K562 (cell line): ENCODE results near the gene PABPC1L.

Experiments used
- CTCF ChIP-seq, 3 experiments: IDR thresholded peaks in 2 of 3; conservative IDR thresholded peaks in 1 of 3; 2 replicates each; pipeline ENCODE4 v1.5.1; 2011 to 2012; ENCODE audit warnings: low read length in 3 of 3, mild to moderate bottlenecking in 3 of 3, control low read depth in 2 of 3, improper control_type of control experiment in 1 of 3, inconsistent platforms in 1 of 3, low read depth in 1 of 3, mixed read lengths in 1 of 3, moderate library complexity in 1 of 3; ENCODE audit not compliant: insufficient read depth in 2 of 3
- FOXA3 ChIP-seq, 2 experiments: fragments of 450-650 bp in 1 of 2; sonication (generic) in 1 of 2; formaldehyde crosslinking; IDR thresholded peaks in 1 of 2; conservative IDR thresholded peaks in 1 of 2; 2 replicates each; pipeline versions ENCODE4 v1.4.0 to v1.8.0; 2020 to 2022; ENCODE audit warnings: mild to moderate bottlenecking in 2 of 2, missing genetic modification reagents in 1 of 2
- KAT7 ChIP-seq: sonication (generic); formaldehyde crosslinking; IDR thresholded peaks from 2 replicates; pipeline ENCODE4 v1.8.0; 2022; ENCODE audit warnings: missing genetic modification reagents, mild to moderate bottlenecking, borderline replicate concordance
- KLF6 ChIP-seq: fragments of 250-450 bp; sonication (Bioruptor Pico); IDR thresholded peaks from 2 replicates; pipeline ENCODE4 v1.4.0; 2020; ENCODE audit warnings: mild to moderate bottlenecking, moderate library complexity, borderline replicate concordance
- SP1 ChIP-seq: sonication (generic); formaldehyde crosslinking; IDR thresholded peaks from 2 replicates; pipeline ENCODE4 v1.8.1; 2022; ENCODE audit warnings: mild to moderate bottlenecking, missing genetic modification reagents
- TAF1 ChIP-seq: IDR thresholded peaks from 2 replicates; pipeline ENCODE4 v1.6.1; 2011; ENCODE audit warnings: mild to moderate bottlenecking, low read length, moderate library complexity; ENCODE audit not compliant: insufficient read depth, control insufficient read depth, severe bottlenecking; ENCODE audit errors: extremely low read depth
- TFAP4 ChIP-seq: sonication (generic); formaldehyde crosslinking; IDR thresholded peaks from 2 replicates; pipeline ENCODE4 v1.8.0; 2022; ENCODE audit warnings: missing genetic modification reagents, mild to moderate bottlenecking, moderate library complexity, borderline replicate concordance
- ZBTB33 ChIP-seq: sonication (generic); formaldehyde crosslinking; IDR thresholded peaks from 2 replicates; pipeline ENCODE4 v1.8.1; 2023; ENCODE audit warnings: mild to moderate bottlenecking, missing genetic modification reagents
- ZNF24 ChIP-seq: fragments of 450-650 bp; IDR thresholded peaks from 2 replicates; pipeline ENCODE4 v1.6.1; 2016
- ZNF766 ChIP-seq: fragments of 200-800 bp; sonication (Bioruptor generic); conservative IDR thresholded peaks from 2 replicates; pipeline ENCODE4 v1.6.1; 2016; ENCODE audit warnings: missing genetic modification characterization, missing compliant biosample characterization

- no peak for TF ChIP-seq SP1 (CRISPR knock-in tag)
- no peak for TF ChIP-seq KLF6 (CRISPR knock-in tag)
- TF ChIP-seq CTCF (IDR thresholded peaks at IDR 0.05 in 2 of 3, conservative IDR thresholded peaks at IDR 0.05 in 1 of 3; ENCODE audit: insufficient read depth in 2 of 3, low read depth in 1 of 3, low read length in 3 of 3) = no peak
- TF ChIP-seq TAF1 = no peak
- TF ChIP-seq ZNF24 = no peak
- TF ChIP-seq KAT7 (CRISPR knock-in tag) = no peak
- no peak for TF ChIP-seq ZBTB33
- no peak for TF ChIP-seq FOXA3 (CRISPR knock-in tag; conservative IDR thresholded peaks at IDR 0.05 in 1 of 2, IDR thresholded peaks at IDR 0.05 in 1 of 2)
- no peak for TF ChIP-seq ZNF766 (CRISPR knock-in tag)
- no peak for TF ChIP-seq TFAP4 (CRISPR knock-in tag)
These were observed 916 bp downstream of the PABPC1L start for GRCh38 chr20:44910690-44911262.
